ENCODE results near the gene ZFPL1.

The ZFPL1 gene

DNA sequence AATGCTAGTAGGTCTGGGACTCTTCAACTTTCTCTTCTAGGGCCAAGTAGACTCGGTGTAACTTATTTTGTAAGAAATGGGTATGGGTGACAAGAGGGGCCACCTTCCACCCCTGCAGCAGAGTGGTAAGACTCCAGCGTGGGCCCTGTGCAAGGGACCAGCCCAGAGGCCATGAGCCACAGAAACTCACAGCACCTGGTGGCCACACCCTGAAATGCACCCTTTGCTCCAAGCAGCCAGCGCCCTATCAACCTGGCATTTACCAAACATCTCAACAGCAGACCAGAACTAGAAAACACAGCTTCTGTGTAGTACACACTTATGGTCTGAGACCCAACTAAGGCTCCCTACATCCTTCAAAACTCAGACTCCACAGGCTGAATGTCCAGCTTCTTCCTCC is 5.9 kb upstream of the ZFPL1 start:
- TF ChIP-seq EP300 (IDR thresholded peaks at IDR 0.05; ENCODE audit: borderline replicate concordance) (no peak), FOXM1 (IDR thresholded peaks at IDR 0.05; ENCODE audit: borderline replicate concordance, low read depth) (no peak), RAD21 (IDR thresholded peaks at IDR 0.05; ENCODE audit: low read depth) (peak; percentile 41), CEBPB (IDR thresholded peaks at IDR 0.05) (no peak)
- TF ChIP-seq, protein P1, sequence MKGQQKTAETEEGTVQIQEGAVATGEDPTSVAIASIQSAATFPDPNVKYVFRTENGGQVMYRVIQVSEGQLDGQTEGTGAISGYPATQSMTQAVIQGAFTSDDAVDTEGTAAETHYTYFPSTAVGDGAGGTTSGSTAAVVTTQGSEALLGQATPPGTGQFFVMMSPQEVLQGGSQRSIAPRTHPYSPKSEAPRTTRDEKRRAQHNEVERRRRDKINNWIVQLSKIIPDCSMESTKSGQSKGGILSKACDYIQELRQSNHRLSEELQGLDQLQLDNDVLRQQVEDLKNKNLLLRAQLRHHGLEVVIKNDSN (IDR thresholded peaks at IDR 0.05), result no peak

DNA sequence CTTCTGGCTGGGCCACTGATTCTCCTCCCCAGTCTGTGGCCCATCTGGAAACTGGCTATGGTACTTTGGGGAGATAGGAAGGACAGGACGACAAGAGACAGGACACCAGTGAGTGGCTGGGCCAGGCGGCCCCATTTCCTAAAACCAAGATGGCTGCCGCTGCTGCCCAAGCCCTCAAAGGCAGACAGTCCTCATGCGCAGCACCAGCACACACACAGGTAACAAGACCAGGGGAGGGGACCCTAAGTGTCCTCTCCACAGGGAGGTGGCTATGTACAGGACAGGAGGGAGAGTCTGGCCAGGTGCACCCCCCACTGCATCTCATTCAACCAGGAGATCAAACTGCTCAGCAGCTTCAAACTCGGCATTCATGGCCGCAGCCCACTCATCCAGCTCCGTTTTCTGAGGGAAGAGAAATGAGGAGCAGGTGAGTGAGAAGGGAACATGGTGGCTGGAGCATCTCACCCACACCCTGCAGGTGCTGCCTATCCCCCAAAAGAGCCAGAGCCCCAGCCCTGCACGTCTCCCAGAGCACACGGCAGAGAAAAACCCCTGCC is 5.2 kb upstream of the ZFPL1 start:
- TF ChIP-seq EP300 (IDR thresholded peaks at IDR 0.05; ENCODE audit: borderline replicate concordance) (no peak), NFIC (IDR thresholded peaks at IDR 0.05) (no peak), YY1 (IDR thresholded peaks at IDR 0.05; ENCODE audit: low read depth) (peak; percentile 47; the same call in 1 of the 2 replicates)

DNA sequence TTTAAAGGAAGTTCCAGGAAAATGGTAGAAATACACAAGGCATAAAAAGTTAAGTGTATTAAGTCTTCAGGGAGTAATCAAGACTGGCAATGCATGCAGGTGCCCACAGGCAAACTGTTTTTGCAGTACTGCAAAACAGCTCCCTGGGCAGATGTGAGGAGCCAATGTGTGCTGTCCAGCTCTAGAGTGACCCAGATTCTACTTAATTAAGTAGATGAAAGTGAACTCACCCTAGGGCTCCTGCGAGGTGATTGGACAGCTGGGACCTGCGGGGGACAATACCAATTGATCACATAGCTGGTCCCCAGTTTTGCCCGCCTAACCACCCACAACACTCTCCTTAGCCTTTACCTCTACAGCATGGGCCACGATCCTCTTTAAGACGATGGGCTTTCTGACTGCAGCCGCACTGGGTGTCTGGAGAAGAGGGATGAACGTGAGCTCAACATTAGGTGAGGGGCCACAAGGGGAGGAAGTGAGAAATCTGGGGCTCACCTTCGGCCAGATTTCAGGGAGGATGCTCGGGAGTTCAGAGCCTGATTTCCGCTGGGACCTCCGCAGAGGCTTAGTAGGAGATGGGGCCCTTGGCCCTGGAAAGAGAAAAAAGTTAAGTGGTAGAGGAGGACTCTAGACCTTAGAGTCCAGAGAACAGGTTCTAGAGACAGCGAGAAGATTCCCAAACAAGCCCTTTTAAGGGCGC is 738 bp upstream of the ZFPL1 start:
- TF ChIP-seq, protein P2, sequence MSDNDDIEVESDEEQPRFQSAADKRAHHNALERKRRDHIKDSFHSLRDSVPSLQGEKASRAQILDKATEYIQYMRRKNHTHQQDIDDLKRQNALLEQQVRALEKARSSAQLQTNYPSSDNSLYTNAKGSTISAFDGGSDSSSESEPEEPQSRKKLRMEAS (IDR thresholded peaks at IDR 0.05), result no peak
- TF ChIP-seq CEBPB (IDR thresholded peaks at IDR 0.05) (no peak), CREB1 (IDR thresholded peaks at IDR 0.05; ENCODE audit: low read depth) (no peak), TAF1 (IDR thresholded peaks at IDR 0.05; ENCODE audit: low read depth) (no peak), ZBTB7A (IDR thresholded peaks at IDR 0.05; ENCODE audit: low read depth) (no peak), NFIC (IDR thresholded peaks at IDR 0.05) (no peak), TEAD4 (IDR thresholded peaks at IDR 0.05) (no peak), YY1 (IDR thresholded peaks at IDR 0.05; ENCODE audit: low read depth) (no peak), FOXM1 (IDR thresholded peaks at IDR 0.05; ENCODE audit: borderline replicate concordance, low read depth) (no peak), TCF12 (IDR thresholded peaks at IDR 0.05; ENCODE audit: low read depth) (no peak), EGR1 (IDR thresholded peaks at IDR 0.05) (no peak)
- TF ChIP-seq, protein P3, sequence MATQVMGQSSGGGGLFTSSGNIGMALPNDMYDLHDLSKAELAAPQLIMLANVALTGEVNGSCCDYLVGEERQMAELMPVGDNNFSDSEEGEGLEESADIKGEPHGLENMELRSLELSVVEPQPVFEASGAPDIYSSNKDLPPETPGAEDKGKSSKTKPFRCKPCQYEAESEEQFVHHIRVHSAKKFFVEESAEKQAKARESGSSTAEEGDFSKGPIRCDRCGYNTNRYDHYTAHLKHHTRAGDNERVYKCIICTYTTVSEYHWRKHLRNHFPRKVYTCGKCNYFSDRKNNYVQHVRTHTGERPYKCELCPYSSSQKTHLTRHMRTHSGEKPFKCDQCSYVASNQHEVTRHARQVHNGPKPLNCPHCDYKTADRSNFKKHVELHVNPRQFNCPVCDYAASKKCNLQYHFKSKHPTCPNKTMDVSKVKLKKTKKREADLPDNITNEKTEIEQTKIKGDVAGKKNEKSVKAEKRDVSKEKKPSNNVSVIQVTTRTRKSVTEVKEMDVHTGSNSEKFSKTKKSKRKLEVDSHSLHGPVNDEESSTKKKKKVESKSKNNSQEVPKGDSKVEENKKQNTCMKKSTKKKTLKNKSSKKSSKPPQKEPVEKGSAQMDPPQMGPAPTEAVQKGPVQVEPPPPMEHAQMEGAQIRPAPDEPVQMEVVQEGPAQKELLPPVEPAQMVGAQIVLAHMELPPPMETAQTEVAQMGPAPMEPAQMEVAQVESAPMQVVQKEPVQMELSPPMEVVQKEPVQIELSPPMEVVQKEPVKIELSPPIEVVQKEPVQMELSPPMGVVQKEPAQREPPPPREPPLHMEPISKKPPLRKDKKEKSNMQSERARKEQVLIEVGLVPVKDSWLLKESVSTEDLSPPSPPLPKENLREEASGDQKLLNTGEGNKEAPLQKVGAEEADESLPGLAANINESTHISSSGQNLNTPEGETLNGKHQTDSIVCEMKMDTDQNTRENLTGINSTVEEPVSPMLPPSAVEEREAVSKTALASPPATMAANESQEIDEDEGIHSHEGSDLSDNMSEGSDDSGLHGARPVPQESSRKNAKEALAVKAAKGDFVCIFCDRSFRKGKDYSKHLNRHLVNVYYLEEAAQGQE (IDR thresholded peaks at IDR 0.05; ENCODE audit: low read depth), result no peak
- TF ChIP-seq, protein P1 (IDR thresholded peaks at IDR 0.05), result no peak

DNA sequence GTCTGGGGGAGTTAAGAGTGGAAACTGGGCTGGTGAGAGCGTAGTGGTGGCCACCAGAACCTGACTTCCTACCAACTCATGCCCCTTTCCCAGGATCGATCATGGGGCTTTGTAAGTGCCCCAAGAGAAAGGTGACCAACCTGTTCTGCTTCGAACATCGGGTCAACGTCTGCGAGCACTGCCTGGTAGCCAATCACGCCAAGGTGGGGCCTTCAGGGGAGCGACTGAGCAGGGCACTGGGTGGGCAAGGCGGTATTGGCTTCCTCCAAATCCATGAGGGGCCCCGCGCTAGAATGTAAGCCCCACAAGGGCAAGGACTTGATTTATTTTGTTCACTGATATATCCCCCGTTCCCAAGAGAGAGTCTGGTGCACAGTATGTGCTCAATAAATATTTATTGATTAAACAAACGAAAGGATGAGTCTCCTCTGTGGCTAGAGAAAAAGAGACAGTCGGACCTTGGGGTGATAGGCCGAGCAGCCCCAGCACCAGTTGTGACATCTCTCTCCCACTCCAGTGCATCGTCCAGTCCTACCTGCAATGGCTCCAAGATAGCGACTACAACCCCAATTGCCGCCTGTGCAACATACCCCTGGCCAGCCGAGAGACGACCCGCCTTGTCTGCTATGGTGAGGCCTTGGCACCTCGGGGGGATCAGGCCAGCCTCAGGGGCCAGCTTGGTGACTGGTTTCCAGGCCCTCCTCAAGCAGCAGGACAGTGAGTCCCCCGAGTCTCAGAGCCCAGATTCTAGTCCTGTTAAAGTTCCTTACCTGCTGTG is 765 bp downstream of the ZFPL1 start:
- TF ChIP-seq, protein P3 (IDR thresholded peaks at IDR 0.05; ENCODE audit: low read depth), result no peak
- TF ChIP-seq TAF1 (IDR thresholded peaks at IDR 0.05; ENCODE audit: low read depth) (no peak), YY1 (IDR thresholded peaks at IDR 0.05; ENCODE audit: low read depth) (no peak), FOXM1 (IDR thresholded peaks at IDR 0.05; ENCODE audit: borderline replicate concordance, low read depth) (no peak)

DNA sequence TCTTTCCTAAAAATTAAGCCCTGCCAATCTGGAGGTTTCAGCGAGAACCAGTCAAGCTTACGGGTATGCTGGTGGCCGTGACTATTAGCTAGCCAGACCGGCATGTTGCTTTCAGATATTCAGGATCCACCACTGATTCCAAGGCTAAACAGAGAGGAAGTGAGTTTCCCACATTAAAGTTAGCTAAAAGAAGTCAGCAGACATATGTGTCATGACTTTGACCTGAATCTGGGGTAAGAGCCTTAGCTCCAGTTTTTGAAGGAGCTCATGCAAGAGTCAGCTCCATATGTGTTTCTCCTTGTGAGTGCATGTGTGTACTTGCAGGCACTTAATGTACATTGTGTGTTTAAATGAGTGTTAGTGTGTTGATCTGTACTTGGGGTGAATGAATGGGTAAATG is 1.4 kb downstream of the ZFPL1 start:
- TF ChIP-seq, protein P1 (IDR thresholded peaks at IDR 0.05), result no peak
- no peak for TF ChIP-seq ZBTB7A (IDR thresholded peaks at IDR 0.05; ENCODE audit: low read depth)

DNA sequence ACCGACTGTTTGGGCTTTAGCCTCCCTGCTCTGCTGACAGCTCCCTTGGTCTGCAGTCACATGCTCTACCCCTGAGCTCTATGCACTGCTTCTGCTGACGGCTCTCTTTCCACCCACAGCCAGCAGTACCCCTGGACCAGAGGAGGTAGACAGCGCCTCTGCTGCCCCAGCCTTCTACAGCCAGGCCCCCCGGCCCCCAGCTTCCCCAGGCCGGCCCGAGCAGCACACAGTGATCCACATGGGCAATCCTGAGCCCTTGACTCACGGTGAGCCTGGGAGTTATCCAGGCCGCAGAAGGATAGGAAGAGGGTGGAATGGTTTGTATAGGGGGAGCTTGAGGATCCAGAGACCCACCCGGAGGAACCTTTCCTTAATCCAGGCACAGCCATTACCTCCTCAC is 2.8 kb downstream of the ZFPL1 start:
- TF ChIP-seq CEBPB (IDR thresholded peaks at IDR 0.05), result no peak
- TF ChIP-seq CREB1 (IDR thresholded peaks at IDR 0.05; ENCODE audit: low read depth), result no peak
- TF ChIP-seq TEAD4 (IDR thresholded peaks at IDR 0.05), result no peak
- no peak for TF ChIP-seq TCF12 (IDR thresholded peaks at IDR 0.05; ENCODE audit: low read depth)
- no peak for TF ChIP-seq ZBTB7A (IDR thresholded peaks at IDR 0.05; ENCODE audit: low read depth)
- no peak for TF ChIP-seq EGR1 (IDR thresholded peaks at IDR 0.05)
- TF ChIP-seq EP300 (IDR thresholded peaks at IDR 0.05; ENCODE audit: borderline replicate concordance), result no peak
- TF ChIP-seq NFIC (IDR thresholded peaks at IDR 0.05), result no peak
